GM12891 (cell line): ENCODE measurements around the gene PRLR.

ENCODE experiments used
- PAX5 ChIP-seq: IDR thresholded peaks from 2 replicates; pipeline ENCODE4 v1.6.1; 2011; ENCODE audit warnings: low read length, moderate library complexity, mild to moderate bottlenecking; ENCODE audit not compliant: insufficient read depth, severe bottlenecking
- POLR2A ChIP-seq: IDR thresholded peaks from 2 replicates; pipeline ENCODE4 v1.6.1; 2011; ENCODE audit warnings: low read depth, low read length, control low read depth
- POLR2AphosphoS5 ChIP-seq: IDR thresholded peaks from 2 replicates; pipeline ENCODE4 v1.6.1; 2011; ENCODE audit warnings: low read depth, low read length, control low read depth
- TAF1 ChIP-seq: IDR thresholded peaks from 2 replicates; pipeline ENCODE4 v1.6.1; 2011; ENCODE audit warnings: low read depth, low read length, control low read depth

DNA sequence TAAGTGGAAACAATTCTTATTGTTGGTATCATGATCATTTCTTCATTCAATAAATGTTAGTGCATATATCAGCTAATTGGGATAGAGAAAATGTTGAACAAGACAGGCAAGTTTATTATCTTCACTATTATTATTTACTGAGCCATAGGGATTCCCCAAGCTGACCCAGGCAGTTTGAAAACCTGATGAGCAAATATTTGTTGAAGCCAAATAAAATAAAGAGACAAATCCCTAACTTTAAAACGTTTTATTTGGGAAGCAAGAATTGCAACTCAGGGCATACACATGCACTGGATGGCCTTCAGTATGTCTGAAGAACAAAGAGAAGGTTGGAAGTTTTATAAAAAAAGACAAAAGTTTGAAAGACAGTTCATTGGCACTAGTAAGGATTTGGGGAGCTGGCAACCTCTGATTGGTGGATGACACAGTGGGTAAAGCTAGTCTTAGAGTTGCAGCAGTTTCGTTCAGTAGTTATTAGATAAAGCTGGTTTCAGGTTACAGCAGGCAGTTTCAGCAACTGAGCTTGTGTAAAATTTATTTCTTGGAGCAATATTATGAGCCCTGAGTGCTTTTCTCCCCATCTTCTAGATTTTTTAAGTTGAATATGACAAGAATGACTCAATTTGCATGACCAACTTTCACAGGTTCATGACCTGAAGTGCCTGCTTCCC lies 44.7 kb upstream of the PRLR start:
- TF ChIP-seq POLR2A (no peak), PAX5 (no peak), POLR2AphosphoS5 (no peak), TAF1 (no peak)
